Kidney tubule cell (primary cell): ENCODE measurements around the gene COG1.
A peak's percentile ranks its signal among the peaks of the same experiment; 100 is the strongest.

ENCODE experiments used
- DNase-seq: peaks from one replicate; pipeline ENCODE4 v3.0.0-alpha.2; 2018; ENCODE audit warnings: low spot score

COG1 gene

GRCh38 chr17:73172252-73172651 is 20.6 kb upstream of the COG1 start:
- no peak for DNase-seq

- no peak for DNase-seq
Observed at GRCh38 chr17:73174126-73174525, 18.7 kb upstream of the COG1 start.

- no peak for DNase-seq
Observed at GRCh38 chr17:73175962-73176565, 16.8 kb upstream of the COG1 start.

- no peak for DNase-seq
Observed at GRCh38 chr17:73179387-73179786, 13.5 kb upstream of the COG1 start.

GRCh38 chr17:73179878-73180277 is 13.0 kb upstream of the COG1 start:
- DNase-seq: no peak

- DNase-seq: no peak
Observed at GRCh38 chr17:73182616-73183310, 10.1 kb upstream of the COG1 start.

GRCh38 chr17:73184136-73184993 is 8.5 kb upstream of the COG1 start:
- no peak for DNase-seq

GRCh38 chr17:73186283-73187050 is 6.4 kb upstream of the COG1 start:
- no peak for DNase-seq

GRCh38 chr17:73187203-73187769 is 5.6 kb upstream of the COG1 start:
- DNase-seq: no peak

- DNase-seq: no peak
Observed at GRCh38 chr17:73188011-73188410, 4.8 kb upstream of the COG1 start.

GRCh38 chr17:73189417-73190099 is 3.3 kb upstream of the COG1 start:
- DNase-seq: peak; percentile 79

- DNase-seq: peak; percentile 72
Observed at GRCh38 chr17:73191443-73192205, 1.2 kb upstream of the COG1 start.

- DNase-seq: peak; percentile 75
Observed at GRCh38 chr17:73192206-73192893, 505 bp upstream of the COG1 start.

- DNase-seq: no peak
Observed at GRCh38 chr17:73194514-73195222, 1.8 kb downstream of the COG1 start.

GRCh38 chr17:73196500-73196899 is 3.6 kb downstream of the COG1 start:
- peak; percentile 18 for DNase-seq

GRCh38 chr17:73197161-73197560 is 4.3 kb downstream of the COG1 start:
- no peak for DNase-seq

GRCh38 chr17:73198201-73198929 is 5.5 kb downstream of the COG1 start:
- no peak for DNase-seq

GRCh38 chr17:73198930-73199260 is 6.0 kb downstream of the COG1 start:
- no peak for DNase-seq
